NCI-H446 (cell line): ENCODE results near the gene PPM1H.

Experiments
- DNase-seq, 2 experiments: peaks; one replicate each; lab custom pipeline; 2025; lab: John Stamatoyannopoulos, UW

The PPM1H gene

DNA sequence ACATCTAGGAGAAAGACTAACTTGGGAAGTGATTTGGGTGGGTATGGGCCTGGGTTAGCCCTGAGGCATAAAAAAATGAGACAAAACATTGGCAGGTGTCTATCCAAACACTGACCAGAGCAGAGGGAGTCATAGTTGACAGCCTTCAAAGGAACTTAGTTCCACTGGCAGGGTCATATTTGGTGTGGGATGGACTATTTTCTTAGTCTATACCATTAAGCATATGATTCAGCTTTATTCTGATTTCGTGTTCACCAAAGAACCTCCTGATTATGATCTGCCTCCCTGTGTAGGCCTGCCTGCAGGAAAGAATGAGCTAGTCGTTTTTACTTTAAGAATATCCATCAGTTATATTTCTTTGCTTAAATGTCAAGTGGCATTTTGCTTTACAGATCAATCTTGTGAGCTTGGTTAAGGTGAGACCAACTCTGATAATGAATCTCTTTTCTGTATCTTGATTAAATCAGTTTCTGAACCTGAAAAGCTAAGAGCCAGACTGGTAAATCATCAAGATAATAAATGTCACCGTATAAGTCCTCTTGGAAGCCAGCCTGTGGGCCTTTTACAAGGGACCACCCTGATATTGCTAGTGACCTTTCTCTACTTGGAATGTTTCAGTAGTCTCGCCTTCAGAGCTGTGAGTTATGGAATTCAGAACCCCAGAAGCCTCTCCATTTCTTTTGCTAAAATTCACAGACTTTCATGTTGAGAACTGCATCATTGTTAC, 285.4 kb downstream of the PPM1H start:
- no peak for DNase-seq

GRCh38 chr12:62647586-62647985, 287.4 kb downstream of the PPM1H start:
- DNase-seq = no peak

DNA sequence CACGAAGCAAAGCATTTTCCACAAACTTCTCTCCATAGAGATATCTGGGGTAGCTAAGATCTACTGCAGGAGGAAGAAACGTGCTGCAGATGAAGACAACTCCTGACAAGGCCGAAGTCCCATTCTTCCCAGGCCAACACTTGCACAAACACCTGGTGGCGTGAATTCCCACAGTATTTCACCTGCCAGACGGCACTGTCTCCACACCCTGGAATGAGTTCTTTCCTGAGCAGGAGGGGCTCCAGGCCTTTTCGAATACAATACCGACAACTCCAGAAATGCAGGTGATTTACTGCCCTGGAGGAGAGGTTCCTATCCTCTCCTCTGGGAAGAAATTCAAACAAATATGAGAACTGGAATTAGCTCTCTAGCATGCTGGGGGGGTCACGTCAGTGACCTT, 288.4 kb downstream of the PPM1H start:
- no peak for DNase-seq

GRCh38 chr12:62643486-62643885, 291.5 kb downstream of the PPM1H start:
- no peak for DNase-seq

- no peak for DNase-seq
These were observed 292.5 kb downstream of the PPM1H start for GRCh38 chr12:62642486-62642885.

GRCh38 chr12:62640910-62641448, 294.0 kb downstream of the PPM1H start:
- no peak for DNase-seq

DNA sequence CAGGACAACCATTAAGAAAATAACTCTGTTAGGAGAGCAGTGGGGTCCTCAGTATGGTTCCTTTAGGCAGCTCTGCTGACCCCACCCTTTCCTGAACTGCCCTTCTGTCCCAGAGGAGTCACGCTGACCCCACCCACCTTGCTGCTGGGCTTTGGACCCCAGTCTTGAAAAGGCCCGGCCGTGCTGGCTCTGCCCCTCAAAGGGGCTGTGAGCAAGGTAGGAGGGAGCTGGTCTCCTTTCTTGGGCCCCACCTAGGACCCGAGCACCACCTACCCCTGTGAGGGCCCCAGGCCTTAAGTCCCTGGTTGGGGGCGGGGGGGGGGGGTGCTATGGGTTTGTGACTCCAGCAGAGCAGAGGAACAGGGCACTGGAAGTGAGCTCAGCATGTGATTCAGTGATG, 297.3 kb downstream of the PPM1H start:
- no peak for DNase-seq

DNA sequence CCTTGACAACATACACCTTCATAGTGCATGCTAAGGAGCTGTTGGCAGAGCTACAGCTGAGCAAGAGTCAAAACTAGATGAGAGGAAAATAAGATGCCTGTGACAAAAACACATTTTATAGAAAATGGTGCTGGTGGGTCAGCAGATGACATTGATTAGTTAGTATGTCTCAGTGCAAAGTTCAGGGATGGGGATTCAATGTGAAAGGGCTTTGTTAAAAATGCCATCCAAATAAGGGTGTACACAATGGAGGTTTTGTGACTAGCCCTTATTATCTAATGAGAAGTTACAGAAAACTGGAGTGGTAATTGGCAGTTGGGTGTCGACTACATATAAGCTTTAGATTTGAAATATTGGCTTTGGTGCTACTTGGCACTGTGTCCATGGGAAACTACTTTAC, 299.3 kb downstream of the PPM1H start:
- no peak for DNase-seq

GRCh38 chr12:62632411-62632918, 302.5 kb downstream of the PPM1H start:
- peak in 1 of 2 experiments; percentile 34 for DNase-seq

DNA sequence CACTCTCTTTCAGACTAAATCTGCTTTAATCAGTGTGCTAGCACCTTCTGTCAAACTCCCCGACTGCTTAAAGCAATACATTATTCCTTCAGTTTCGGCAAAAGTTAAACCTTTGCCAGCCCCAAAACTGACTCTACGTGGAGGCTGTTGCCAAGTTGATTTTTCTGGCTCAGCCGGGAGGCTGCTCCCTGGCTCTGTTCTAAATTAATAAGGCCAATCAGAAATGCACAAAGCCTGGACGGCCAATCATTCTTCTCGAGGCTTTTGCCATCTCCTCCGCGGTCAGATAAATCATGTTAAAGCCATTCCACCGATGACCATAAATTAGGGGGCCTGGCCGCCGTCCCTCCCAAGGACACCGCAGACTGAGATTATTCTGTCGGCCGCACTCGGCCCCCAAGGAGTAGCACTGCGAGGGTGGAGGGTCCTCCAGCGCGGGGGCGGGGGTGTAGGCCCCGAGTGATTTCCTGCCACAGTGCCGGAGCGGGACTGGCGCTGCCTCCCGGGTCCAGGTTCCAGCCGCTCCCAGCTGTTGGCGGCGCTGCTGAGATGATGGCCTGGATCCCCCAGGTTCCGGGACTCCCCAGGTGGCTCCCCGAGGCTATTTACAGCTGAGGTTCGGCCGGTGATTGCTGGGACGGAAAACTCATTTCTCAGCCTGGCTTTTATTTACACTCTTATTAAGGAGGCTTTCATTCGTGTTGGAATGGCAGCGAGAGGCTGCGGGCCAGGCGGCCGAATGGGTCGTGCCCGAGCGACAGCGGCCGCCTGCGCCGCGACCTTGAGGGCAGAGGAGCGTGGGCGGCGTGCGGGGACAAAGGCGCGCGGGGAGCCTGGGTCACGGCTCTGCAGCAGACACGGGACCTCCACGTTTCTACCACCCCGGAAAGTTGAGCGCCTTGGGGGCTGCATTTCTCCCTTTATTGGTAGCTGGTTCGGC, 303.2 kb downstream of the PPM1H start:
- DNase-seq = peak; percentile 53 to 80

GRCh38 chr12:62629971-62630739, 304.8 kb downstream of the PPM1H start:
- DNase-seq = no peak

GRCh38 chr12:62629413-62629812, 305.5 kb downstream of the PPM1H start:
- DNase-seq = no peak

GRCh38 chr12:62627181-62627580, 307.8 kb downstream of the PPM1H start:
- DNase-seq = no peak

- no peak for DNase-seq
These were observed 309.7 kb downstream of the PPM1H start for GRCh38 chr12:62625228-62625627.

GRCh38 chr12:62622177-62622576, 312.8 kb downstream of the PPM1H start:
- DNase-seq = no peak

DNA sequence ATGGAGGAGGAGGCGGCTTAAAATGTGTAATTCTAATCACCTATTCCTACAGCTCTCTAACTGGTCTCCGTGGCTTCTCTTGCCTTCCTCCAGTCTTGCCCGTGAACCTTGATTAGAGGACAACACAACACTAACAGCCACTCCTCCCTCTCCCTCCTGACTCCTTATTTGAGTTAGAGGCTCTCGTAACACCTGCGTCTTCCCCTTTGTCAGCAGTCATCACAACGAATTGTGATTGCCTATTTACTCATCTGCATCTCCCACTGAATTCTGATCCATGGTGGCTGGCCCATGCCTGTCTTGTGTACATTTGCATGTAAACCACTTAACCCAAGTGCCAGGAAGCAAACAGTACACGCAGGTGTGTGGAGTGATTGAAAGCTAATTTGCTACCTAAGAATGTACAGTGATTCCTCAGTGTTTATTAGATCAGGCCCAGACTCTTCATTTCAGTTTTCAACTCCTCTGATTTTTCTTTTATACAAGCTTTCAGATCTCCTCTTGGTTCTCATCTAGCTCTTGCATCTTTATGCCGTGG, 313.8 kb downstream of the PPM1H start:
- DNase-seq = no peak

GRCh38 chr12:62618930-62619329, 316.0 kb downstream of the PPM1H start:
- DNase-seq = no peak

DNA sequence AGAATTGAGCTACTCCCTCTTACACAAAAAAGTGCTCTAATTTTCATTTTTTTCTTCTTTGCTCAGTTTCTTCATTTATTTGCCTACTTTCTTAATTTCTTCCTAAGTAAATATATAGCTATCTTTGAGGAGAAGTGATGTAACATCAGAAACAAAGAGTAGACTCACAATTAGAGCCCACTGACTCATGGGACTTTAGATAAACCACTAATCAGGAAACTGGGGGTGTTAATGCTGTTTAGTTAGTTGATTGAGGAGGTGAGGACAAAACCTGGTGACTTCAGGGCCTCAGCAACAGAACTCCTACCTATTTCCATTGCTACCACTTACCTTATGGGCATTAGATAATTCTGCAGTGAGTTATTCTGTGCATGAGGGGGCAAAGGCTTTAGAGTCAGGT, 316.6 kb downstream of the PPM1H start:
- DNase-seq = no peak

DNA sequence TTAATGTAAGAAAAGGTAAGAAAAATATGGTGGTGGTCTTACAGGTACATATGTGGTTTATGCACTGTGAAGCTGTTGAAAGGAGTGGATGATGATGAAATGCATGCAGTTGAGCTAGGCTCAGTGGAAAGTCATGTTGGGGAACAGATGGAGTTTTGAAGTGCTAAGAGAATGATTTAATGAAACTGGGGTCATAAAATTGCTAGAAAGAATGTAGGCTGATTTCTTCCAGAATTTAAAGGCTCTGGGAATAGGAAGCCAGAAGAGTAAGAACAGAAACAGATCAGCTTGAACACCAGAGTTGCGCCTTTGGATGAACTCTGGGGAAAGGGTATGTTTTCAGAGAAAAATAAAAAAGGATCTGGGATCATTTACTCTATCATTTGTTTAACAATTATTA, 321.9 kb downstream of the PPM1H start:
- DNase-seq = no peak

GRCh38 chr12:62606654-62607053, 328.3 kb downstream of the PPM1H start:
- DNase-seq = no peak

- DNase-seq = no peak
These were observed 329.0 kb downstream of the PPM1H start for GRCh38 chr12:62605981-62606380.

GRCh38 chr12:62604871-62605270, 330.1 kb downstream of the PPM1H start:
- no peak for DNase-seq
